GM18526 (cell line): ENCODE data around the gene KRT86.

Source experiments
- POLR2A ChIP-seq: IDR thresholded peaks from 3 replicates; pipeline ENCODE4 v1.6.1; 2011; ENCODE audit not compliant: insufficient read length; ENCODE audit errors: extremely low read depth

Gene KRT86

DNA sequence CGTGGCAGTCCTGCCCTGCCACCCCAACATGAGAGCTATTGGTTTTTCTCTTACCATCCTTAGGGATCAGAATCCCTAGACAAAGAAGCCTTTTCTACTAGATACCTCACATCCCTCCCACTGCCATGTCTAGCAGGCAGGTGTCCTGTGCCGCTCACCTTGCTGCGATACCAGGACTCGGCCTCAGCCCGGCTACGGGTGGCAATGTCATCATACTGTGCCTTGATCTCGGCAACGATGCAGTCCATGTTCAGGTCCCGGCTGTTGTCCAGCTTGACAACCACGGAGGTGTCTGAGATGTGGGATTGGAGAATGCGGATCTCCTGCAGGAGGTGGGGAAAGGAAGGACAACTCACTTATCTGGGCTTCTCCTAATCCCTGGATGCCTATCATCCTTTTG is 42.3 kb downstream of the KRT86 start:
- no peak for TF ChIP-seq POLR2A

- no peak for TF ChIP-seq POLR2A
Measured at GRCh38 chr12:52317468-52318052, 43.1 kb downstream of the KRT86 start.

DNA sequence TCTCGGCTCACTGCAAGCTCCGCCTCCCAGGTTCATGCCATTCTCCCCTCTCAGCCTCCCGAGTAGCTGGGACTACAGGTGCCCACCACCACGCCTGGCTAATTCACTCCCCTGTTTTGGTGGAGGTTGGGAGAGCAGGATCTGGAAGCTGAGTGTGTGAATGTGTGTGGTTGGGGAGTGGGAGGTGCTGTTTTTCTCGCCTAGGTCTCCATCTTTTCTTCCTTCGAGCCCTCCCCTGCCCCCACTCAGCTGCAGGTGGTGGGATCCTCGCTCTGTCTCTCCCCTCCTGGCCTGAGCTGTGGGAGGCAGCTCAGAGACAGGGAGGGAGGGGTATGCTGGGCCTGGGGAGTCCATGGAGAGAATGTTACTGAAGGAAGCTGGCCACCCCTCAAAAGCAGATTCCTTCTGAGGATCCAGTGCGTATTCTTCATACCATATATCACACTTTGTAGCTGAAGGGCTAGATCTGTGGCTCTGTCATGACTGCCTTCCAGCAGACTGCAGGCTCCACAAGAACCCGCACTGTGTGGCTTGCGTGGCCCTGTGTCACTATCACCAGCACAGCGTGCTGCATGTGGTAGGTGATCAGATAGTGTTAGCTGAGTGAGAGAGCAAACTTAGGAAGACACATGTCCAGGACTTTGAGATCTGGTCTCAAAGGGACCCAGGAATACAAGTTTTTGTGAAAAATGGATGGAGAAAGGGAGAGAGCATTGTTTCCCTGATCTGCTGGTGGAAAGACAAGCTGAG is 44.0 kb downstream of the KRT86 start:
- no peak for TF ChIP-seq POLR2A

DNA sequence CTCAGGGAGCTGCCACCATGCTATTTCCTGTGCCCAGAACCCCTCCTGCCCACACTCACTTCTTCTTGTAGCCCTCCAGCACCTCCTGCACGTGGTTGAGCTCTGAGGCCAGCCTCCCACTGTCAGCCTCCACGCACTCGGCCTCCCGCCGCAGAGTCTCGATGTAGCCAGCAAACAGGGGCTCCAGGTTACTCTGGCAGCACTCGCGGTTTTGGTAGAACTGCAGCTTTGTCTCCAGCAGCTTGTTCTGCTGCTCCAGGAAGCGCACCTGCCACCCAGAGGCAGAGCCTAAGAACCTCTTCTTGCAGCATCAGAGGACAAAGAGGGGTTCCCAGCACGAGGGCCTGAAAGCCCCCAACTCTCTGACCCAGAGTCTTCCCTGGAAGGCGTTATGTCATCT is 44.7 kb downstream of the KRT86 start:
- no peak for TF ChIP-seq POLR2A

- TF ChIP-seq POLR2A = no peak
Measured at GRCh38 chr12:52320784-52321400, 46.4 kb downstream of the KRT86 start, which contains the start of gene KRT83. KRT83 (minus strand) TSS chr12:52321398; CDS start chr12:52321335, 63 bp downstream.

DNA sequence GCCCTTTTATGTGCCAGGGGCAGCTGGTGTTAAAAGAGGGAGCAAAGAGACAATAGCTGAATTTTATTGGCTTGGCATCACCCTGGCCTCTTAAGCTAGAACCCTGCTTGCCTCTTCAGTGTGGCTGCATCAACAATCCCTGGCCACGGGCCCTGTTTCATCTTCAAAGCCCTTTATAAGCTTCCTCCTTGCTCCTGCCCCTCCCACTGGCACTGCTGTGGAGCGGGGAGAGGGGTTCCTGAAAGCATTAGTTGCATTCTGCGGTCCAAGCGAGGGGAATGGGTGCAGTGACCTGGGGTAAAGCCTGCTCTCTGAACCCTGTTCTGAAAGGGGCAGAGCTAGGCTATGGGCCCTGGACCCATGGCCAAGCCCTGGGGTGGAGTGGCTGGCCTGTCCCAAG is 47.0 kb downstream of the KRT86 start:
- no peak for TF ChIP-seq POLR2A

GRCh38 chr12:52322069-52322468 is 47.6 kb downstream of the KRT86 start:
- TF ChIP-seq POLR2A = no peak

DNA sequence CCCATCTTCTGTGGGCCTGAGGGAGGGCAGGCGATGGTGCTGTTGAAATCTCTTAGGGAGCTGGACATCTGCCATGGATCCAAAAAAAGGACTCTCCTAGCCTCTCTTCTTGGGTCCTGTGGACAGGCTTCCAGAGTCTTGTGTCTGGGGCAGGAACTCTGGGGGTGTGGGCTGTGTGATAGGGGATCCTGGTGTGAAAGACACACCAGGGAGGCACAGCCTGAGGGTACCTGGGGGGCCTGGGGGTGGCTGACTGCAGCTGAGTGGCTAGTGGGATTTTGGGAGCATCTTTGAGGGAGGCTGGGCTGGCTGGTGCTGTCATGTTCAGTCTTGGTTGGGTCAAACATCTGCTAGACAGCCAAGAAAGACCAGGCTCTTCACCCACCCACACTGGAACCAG is 48.6 kb downstream of the KRT86 start:
- no peak for TF ChIP-seq POLR2A

- no peak for TF ChIP-seq POLR2A
Measured at GRCh38 chr12:52323416-52324152, 49.1 kb downstream of the KRT86 start.

GRCh38 chr12:52324153-52324444 is 49.7 kb downstream of the KRT86 start:
- no peak for TF ChIP-seq POLR2A

GRCh38 chr12:52327052-52327829 is 52.8 kb downstream of the KRT86 start:
- TF ChIP-seq POLR2A = no peak

GRCh38 chr12:52327830-52328500 is 53.5 kb downstream of the KRT86 start:
- TF ChIP-seq POLR2A = no peak

- no peak for TF ChIP-seq POLR2A
Measured at GRCh38 chr12:52331039-52331438, 56.6 kb downstream of the KRT86 start.

DNA sequence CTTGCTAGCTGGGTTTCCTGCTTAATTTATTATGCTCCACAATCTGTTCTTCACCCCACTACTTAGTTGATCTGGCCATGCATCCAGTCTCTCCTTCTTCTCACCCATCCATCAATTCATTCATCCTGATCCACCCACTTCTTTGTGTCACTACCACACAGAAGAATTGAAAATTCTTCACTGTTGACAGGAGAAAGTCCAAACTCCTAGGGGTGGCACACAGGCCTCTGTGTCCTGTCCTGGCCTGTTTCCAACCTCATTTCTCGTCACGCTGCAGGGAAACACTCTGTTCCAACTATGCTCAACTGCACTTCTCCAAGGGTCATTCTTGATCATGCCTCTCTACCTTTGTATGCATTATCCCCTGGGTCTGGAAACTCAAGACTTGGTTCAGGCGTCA is 57.4 kb downstream of the KRT86 start:
- no peak for TF ChIP-seq POLR2A

DNA sequence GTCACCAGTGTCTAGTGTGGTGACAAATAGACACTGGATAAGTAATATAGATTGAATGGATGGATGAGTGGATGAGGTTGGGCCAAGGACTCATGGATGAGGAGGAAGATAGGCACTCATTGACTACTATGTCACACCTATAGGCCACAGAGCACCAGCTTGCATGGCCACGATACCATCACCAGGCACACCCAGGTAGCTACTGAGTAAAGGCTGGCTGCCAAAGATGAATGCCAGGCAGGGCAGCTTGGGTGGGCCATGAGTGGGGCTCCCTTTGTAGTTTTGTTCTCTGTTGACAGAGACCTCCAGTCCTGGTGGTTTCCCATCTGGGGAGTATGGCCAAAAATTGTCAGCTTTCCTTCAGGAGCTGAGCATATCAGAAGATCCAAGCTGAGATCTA is 57.9 kb downstream of the KRT86 start:
- TF ChIP-seq POLR2A = no peak
